ENCODE measurements around the gene NCOR1.
"Not testable (repeated sequence)": the region's sequence is repeated elsewhere in the genome, so short reads cannot be mapped to it uniquely, and the experiment has no call there.

The NCOR1 gene

GRCh38 chr17:16214190-16215001, 938 bp downstream of the NCOR1 start:
- no peak for DNase-seq

GRCh38 chr17:16212793-16213192, 2.5 kb downstream of the NCOR1 start:
- DNase-seq: no peak

- no peak for DNase-seq
These were observed 3.7 kb downstream of the NCOR1 start for GRCh38 chr17:16211590-16211989.

GRCh38 chr17:16204763-16205162, 10.6 kb downstream of the NCOR1 start:
- not testable (repeated sequence) for DNase-seq

GRCh38 chr17:16202554-16203500, 12.5 kb downstream of the NCOR1 start:
- DNase-seq: not testable (repeated sequence)

GRCh38 chr17:16201693-16202131, 13.6 kb downstream of the NCOR1 start:
- not testable (repeated sequence) for DNase-seq

GRCh38 chr17:16199093-16199492, 16.2 kb downstream of the NCOR1 start:
- DNase-seq: no peak

GRCh38 chr17:16197276-16197675, 18.1 kb downstream of the NCOR1 start:
- DNase-seq: no peak

GRCh38 chr17:16194307-16194835, 21.0 kb downstream of the NCOR1 start:
- DNase-seq: not testable (repeated sequence)

GRCh38 chr17:16191604-16192003, 23.7 kb downstream of the NCOR1 start:
- DNase-seq: no peak

- no peak for DNase-seq
These were observed 24.5 kb downstream of the NCOR1 start for GRCh38 chr17:16190703-16191360.

- no peak for DNase-seq
These were observed 25.5 kb downstream of the NCOR1 start for GRCh38 chr17:16189791-16190348.

GRCh38 chr17:16187642-16188041, 27.7 kb downstream of the NCOR1 start:
- DNase-seq: no peak

- DNase-seq: no peak
These were observed 33.8 kb downstream of the NCOR1 start for GRCh38 chr17:16181581-16181980.

GRCh38 chr17:16178836-16179235, 36.5 kb downstream of the NCOR1 start:
- DNase-seq: no peak

GRCh38 chr17:16171613-16172012, 43.7 kb downstream of the NCOR1 start:
- no peak for DNase-seq

GRCh38 chr17:16166766-16167165, 48.6 kb downstream of the NCOR1 start:
- not testable (repeated sequence) for DNase-seq

GRCh38 chr17:16158714-16159113, 56.6 kb downstream of the NCOR1 start:
- no peak for DNase-seq

- no peak for DNase-seq
These were observed 59.8 kb downstream of the NCOR1 start for GRCh38 chr17:16155536-16155935.

GRCh38 chr17:16152326-16152725, 63.0 kb downstream of the NCOR1 start:
- not testable (repeated sequence) for DNase-seq

GRCh38 chr17:16150251-16150856, 65.0 kb downstream of the NCOR1 start:
- DNase-seq: no peak

GRCh38 chr17:16148596-16148995, 66.7 kb downstream of the NCOR1 start:
- no peak for DNase-seq

Measured in activated T-cell treated with anti-CD3 and anti-CD28 coated beads, Interleukin-2, amount 50 U/mL, for 1 hour (primary cell).